ENCODE data around the gene CRIP2.

Gene CRIP2

GRCh38 chr14:105479431-105480158 is 5.0 kb downstream of the CRIP2 start:
- Histone ChIP-seq H3K4me1 (ENCODE audit: control insufficient read depth in 2 of 2, insufficient read depth in 1 of 2, low read depth in 1 of 2, low read length in 2 of 2) (peaks cover 48 to 63% of the 10 kb centered on the region in 2 donors), H3K27me3 (ENCODE audit: control insufficient read depth in 3 of 3, insufficient read depth in 3 of 3, low read depth in 1 of 3, low read length in 3 of 3) (peaks cover 0 to 67% (median 33%) of the 10 kb centered on the region in 3 experiments), H3K27ac (replicated peaks; ENCODE audit: low read length) (no peak overlapping the region), H3K4me3 (ENCODE audit: low read length in 2 of 2) (peak overlapping the region in 1 of 2 donors; percentile 50), H2BK120ac (ENCODE audit: low read depth, low read length) (peak overlapping the region; percentile 24), H2BK12ac (ENCODE audit: low read length) (peak overlapping the region; percentile 7), H3K9ac (ENCODE audit: low read depth, low read length, poor library complexity) (peak overlapping the region; percentile 63), H3K18ac (ENCODE audit: low read length) (peak overlapping the region; percentile 44), H3K4ac (ENCODE audit: low read length) (no peak overlapping the region), H3K36me3 (replicated peaks in 1 of 2; ENCODE audit: control insufficient read depth in 2 of 2, insufficient read depth in 2 of 2, low read length in 2 of 2) (no peaks in the 10 kb centered on the region), H2AK5ac (ENCODE audit: low read depth, low read length) (peak overlapping the region; percentile 96), H3K4me2 (ENCODE audit: insufficient read depth, low read length, poor library complexity, severe bottlenecking) (no peak overlapping the region), H2BK15ac (ENCODE audit: low read length) (peak overlapping the region; percentile 83), H3K9me3 (replicated peaks in 1 of 2; ENCODE audit: control insufficient read depth in 2 of 2, insufficient read depth in 1 of 2, low read depth in 1 of 2, low read length in 2 of 2) (peaks cover 0 to 8% of the 10 kb centered on the region in 2 donors), H3K23ac (ENCODE audit: low read depth, low read length, poor library complexity) (peak overlapping the region; percentile 80), H2BK5ac (ENCODE audit: low read length) (no peak overlapping the region), H4K91ac (ENCODE audit: low read depth, low read length, poor library complexity) (no peak overlapping the region), H2AFZ (ENCODE audit: low read length) (no peak overlapping the region), H3K79me1 (ENCODE audit: low read depth, low read length) (peaks cover 10% of the 10 kb centered on the region), H3K14ac (ENCODE audit: low read length) (peak overlapping the region; percentile 82), H4K8ac (ENCODE audit: low read depth, low read length) (no peak overlapping the region)
- WGBS, 2 donors (ENCODE audit: extremely low coverage in 2 of 2, insufficient read length in 2 of 2, insufficient replicate concordance in 1 of 2), result no CpG with 5 or more reads among the region's 34 CpGs
- no peak for DNase-seq (ENCODE audit: low spot score)

GRCh38 chr14:105480199-105480746 is 5.7 kb downstream of the CRIP2 start:
- Histone ChIP-seq H3K36me3 (replicated peaks in 1 of 2; ENCODE audit: control insufficient read depth in 2 of 2, insufficient read depth in 2 of 2, low read length in 2 of 2) (no peaks in the 10 kb centered on the region), H3K4me1 (ENCODE audit: control insufficient read depth in 2 of 2, insufficient read depth in 1 of 2, low read depth in 1 of 2, low read length in 2 of 2) (peaks cover 51 to 69% of the 10 kb centered on the region in 2 donors), H3K27me3 (ENCODE audit: control insufficient read depth in 3 of 3, insufficient read depth in 3 of 3, low read depth in 1 of 3, low read length in 3 of 3) (peaks cover 0 to 61% (median 30%) of the 10 kb centered on the region in 3 experiments)

GRCh38 chr14:105480807-105481801 is 6.5 kb downstream of the CRIP2 start:
- peak overlapping the region; percentile 93 for H3K4ac ChIP-seq (ENCODE audit: low read length)
- H3K14ac ChIP-seq (ENCODE audit: low read length), result peak overlapping the region; percentile 99
- no peak overlapping the region for H3K27ac ChIP-seq (replicated peaks; ENCODE audit: low read length)
- peaks cover 5% of the 10 kb centered on the region for H3K79me1 ChIP-seq (ENCODE audit: low read depth, low read length)
- peak overlapping the region; percentile 92 for H4K8ac ChIP-seq (ENCODE audit: low read depth, low read length)
- H2AK5ac ChIP-seq (ENCODE audit: low read depth, low read length), result peak overlapping the region; percentile 100
- H3K27me3 ChIP-seq (ENCODE audit: control insufficient read depth in 3 of 3, insufficient read depth in 3 of 3, low read depth in 1 of 3, low read length in 3 of 3), result peaks cover 0 to 60% (median 22%) of the 10 kb centered on the region in 3 experiments
- H3K9ac ChIP-seq (ENCODE audit: low read depth, low read length, poor library complexity), result no peak overlapping the region
- peaks cover 51 to 72% of the 10 kb centered on the region in 2 donors for H3K4me1 ChIP-seq (ENCODE audit: control insufficient read depth in 2 of 2, insufficient read depth in 1 of 2, low read depth in 1 of 2, low read length in 2 of 2)
- H2BK12ac ChIP-seq (ENCODE audit: low read length), result peak overlapping the region; percentile 97
- peak overlapping the region; percentile 48 for H3K4me2 ChIP-seq (ENCODE audit: insufficient read depth, low read length, poor library complexity, severe bottlenecking)
- H2AFZ ChIP-seq (ENCODE audit: low read length), result no peak overlapping the region
- peak overlapping the region; percentile 89 for H4K91ac ChIP-seq (ENCODE audit: low read depth, low read length, poor library complexity)
- H3K18ac ChIP-seq (ENCODE audit: low read length), result peak overlapping the region; percentile 100
- no CpG with 5 or more reads among the region's 35 CpGs for WGBS, 2 donors (ENCODE audit: extremely low coverage in 2 of 2, insufficient read length in 2 of 2, insufficient replicate concordance in 1 of 2)
- H2BK5ac ChIP-seq (ENCODE audit: low read length), result peak overlapping the region; percentile 82
- H3K23ac ChIP-seq (ENCODE audit: low read depth, low read length, poor library complexity), result peak overlapping the region; percentile 93
- H3K4me3 ChIP-seq (ENCODE audit: low read length in 2 of 2), result peak overlapping the region in 1 of 2 donors; percentile 5
- peak; percentile 88 for DNase-seq (ENCODE audit: low spot score)
- peak overlapping the region; percentile 100 for H2BK15ac ChIP-seq (ENCODE audit: low read length)
- no peaks in the 10 kb centered on the region for H3K36me3 ChIP-seq (replicated peaks in 1 of 2; ENCODE audit: control insufficient read depth in 2 of 2, insufficient read depth in 2 of 2, low read length in 2 of 2)
- H2BK120ac ChIP-seq (ENCODE audit: low read depth, low read length), result peak overlapping the region; percentile 99
- peaks cover 0 to 6% of the 10 kb centered on the region in 2 donors for H3K9me3 ChIP-seq (replicated peaks in 1 of 2; ENCODE audit: control insufficient read depth in 2 of 2, insufficient read depth in 1 of 2, low read depth in 1 of 2, low read length in 2 of 2)

More at GRCh38 chr14:105480199-105480746, 5.7 kb downstream of the CRIP2 start:
- Histone ChIP-seq H2AK5ac (ENCODE audit: low read depth, low read length) (peak overlapping the region; percentile 96), H4K91ac (ENCODE audit: low read depth, low read length, poor library complexity) (no peak overlapping the region), H4K8ac (ENCODE audit: low read depth, low read length) (no peak overlapping the region), H3K27ac (replicated peaks; ENCODE audit: low read length) (no peak overlapping the region), H2BK5ac (ENCODE audit: low read length) (peak overlapping the region; percentile 82), H3K9me3 (replicated peaks in 1 of 2; ENCODE audit: control insufficient read depth in 2 of 2, insufficient read depth in 1 of 2, low read depth in 1 of 2, low read length in 2 of 2) (peaks cover 0 to 8% of the 10 kb centered on the region in 2 donors), H3K4ac (ENCODE audit: low read length) (no peak overlapping the region), H3K18ac (ENCODE audit: low read length) (peak overlapping the region; percentile 6), H3K23ac (ENCODE audit: low read depth, low read length, poor library complexity) (peak overlapping the region; percentile 80), H3K79me1 (ENCODE audit: low read depth, low read length) (peaks cover 7% of the 10 kb centered on the region), H3K4me3 (ENCODE audit: low read length in 2 of 2) (no peak overlapping the region), H2AFZ (ENCODE audit: low read length) (no peak overlapping the region), H3K14ac (ENCODE audit: low read length) (no peak overlapping the region), H2BK15ac (ENCODE audit: low read length) (peak overlapping the region; percentile 83), H3K4me2 (ENCODE audit: insufficient read depth, low read length, poor library complexity, severe bottlenecking) (no peak overlapping the region), H3K9ac (ENCODE audit: low read depth, low read length, poor library complexity) (no peak overlapping the region), H2BK12ac (ENCODE audit: low read length) (peak overlapping the region; percentile 7), H2BK120ac (ENCODE audit: low read depth, low read length) (peak overlapping the region; percentile 24)
- DNase-seq (ENCODE audit: low spot score), result no peak
- no CpG with 5 or more reads among the region's 15 CpGs for WGBS, 2 donors (ENCODE audit: extremely low coverage in 2 of 2, insufficient read length in 2 of 2, insufficient replicate concordance in 1 of 2)
